Keratinocyte (primary cell): Measurements from ENCODE around the gene SZT2. TPM values are rescaled to one million over a fixed set of nuclear protein-coding genes. Genes with fewer than 3 reads are reported as not detected.

ENCODE experiments used
- DNase-seq: peaks from one replicate; pipeline ENCODE4 v3.0.0-alpha.2; 2011; ENCODE audit warnings: low read depth, missing footprints, low spot score
- FAIRE-seq: peaks from 2 replicates; lab custom pipeline; 2011; peaks lifted over from hg19 to GRCh38; lab: Jason Lieb, UNC
- H2AFZ ChIP-seq: 2 replicates; pipeline ENCODE4 v1.6.0; 2012; ENCODE audit warnings: low read length, control low read depth, inconsistent platforms; ENCODE audit not compliant: control insufficient read depth
- H3K27ac ChIP-seq: 2 replicates; pipeline ENCODE4 v1.5.1; 2011; ENCODE audit warnings: low read length; ENCODE audit not compliant: control insufficient read depth, insufficient read depth
- H3K27me3 ChIP-seq: 3 replicates; pipeline ENCODE4 v1.6.0; 2011; ENCODE audit warnings: low read length; ENCODE audit not compliant: control insufficient read depth, insufficient read depth; ENCODE audit errors: extremely low read depth
- H3K36me3 ChIP-seq, 2 experiments: 2 replicates in 1 of 2; 3 replicates in 1 of 2; pipeline ENCODE4 v1.5.1; 2011; ENCODE audit warnings: low read length in 2 of 2, mild to moderate bottlenecking in 1 of 2; ENCODE audit not compliant: control insufficient read depth in 2 of 2, insufficient read depth in 2 of 2; ENCODE audit errors: extremely low read depth in 1 of 2
- H3K4me1 ChIP-seq: 3 replicates; pipeline ENCODE4 v1.5.1; 2011; ENCODE audit warnings: low read length; ENCODE audit not compliant: control insufficient read depth, insufficient read depth; ENCODE audit errors: extremely low read depth
- H3K4me2 ChIP-seq: 3 replicates; pipeline ENCODE4 v1.6.0; 2011; ENCODE audit warnings: low read depth, low read length; ENCODE audit not compliant: control insufficient read depth, insufficient read depth; ENCODE audit errors: extremely low read depth
- H3K4me3 ChIP-seq, 3 experiments: fragments of 200-600 bp in 1 of 3; sonication (generic) in 1 of 3; 2 replicates in 2 of 3; 3 replicates in 1 of 3; pipeline ENCODE4 v1.5.1; 2011 to 2016; ENCODE audit warnings: low read length in 3 of 3, mild to moderate bottlenecking in 3 of 3, control low read depth in 2 of 3, inconsistent platforms in 1 of 3, low read depth in 1 of 3, mixed read lengths in 1 of 3, mixed run types in 1 of 3, moderate library complexity in 1 of 3; ENCODE audit not compliant: control insufficient read depth in 2 of 3, insufficient read depth in 2 of 3; ENCODE audit errors: extremely low read depth in 1 of 3
- H3K79me2 ChIP-seq: 2 replicates; pipeline ENCODE4 v1.6.0; 2012; ENCODE audit warnings: low read length; ENCODE audit not compliant: control insufficient read depth, insufficient read depth
- H3K9ac ChIP-seq: 3 replicates; pipeline ENCODE4 v1.6.0; 2011; ENCODE audit warnings: low read length; ENCODE audit not compliant: control insufficient read depth, insufficient read depth; ENCODE audit errors: extremely low read depth
- H3K9me1 ChIP-seq: 3 replicates; pipeline ENCODE4 v1.6.0; 2011; ENCODE audit warnings: low read length; ENCODE audit not compliant: control insufficient read depth, insufficient read depth; ENCODE audit errors: extremely low read depth
- H3K9me3 ChIP-seq: 2 replicates; pipeline ENCODE4 v1.5.1; 2012; ENCODE audit warnings: low read depth, low read length; ENCODE audit not compliant: control insufficient read depth
- H4K20me1 ChIP-seq: 3 replicates; pipeline ENCODE4 v1.6.0; 2011; ENCODE audit warnings: low read length; ENCODE audit not compliant: control insufficient read depth, insufficient read depth; ENCODE audit errors: extremely low read depth
- CTCF ChIP-seq, 3 experiments: IDR thresholded peaks in 1 of 3; conservative IDR thresholded peaks in 1 of 3; optimal IDR thresholded peaks in 1 of 3; 2 replicates in 2 of 3; 3 replicates in 1 of 3; pipeline versions ENCODE3 to v1.5.1; 2011; ENCODE audit warnings: low read length in 3 of 3, mild to moderate bottlenecking in 3 of 3, moderate library complexity in 2 of 3, control low read depth in 1 of 3, inconsistent platforms in 1 of 3; ENCODE audit not compliant: insufficient read depth in 2 of 3; ENCODE audit errors: extremely low read depth in 1 of 3
- EZH2 ChIP-seq: IDR thresholded peaks from one replicate; pipeline ENCODE4 v1.6.1; 2012; ENCODE audit warnings: inconsistent platforms, mild to moderate bottlenecking, low read length, moderate library complexity
- dilution Hi-C: fragments of 300-500 bp; cut with MboI; formaldehyde crosslinking; loops from one replicate; pipeline ENCODE4 v1.7.0; 2020; ENCODE audit warnings: low sequenced_read_pairs; ENCODE audit not compliant: extremely low pct_ligation_motif_present
- polyA plus RNA-seq, 5 experiments: library from polyadenylated mRNA; depleted of rRNA in 3 of 5; stranded (reverse) in 3 of 5; stranded (forward) in 1 of 5; unstranded in 1 of 5; fragments of >200 nt; gene quantifications; 1 replicate in 1 of 5; 2 replicates in 3 of 5; 3 replicates in 1 of 5; pipeline versions ENCODE4 v1.2.1 to v1.2.3, GENCODE V29; 2011 to 2012; ENCODE audit warnings: missing spikeins in 2 of 5, low read depth in 1 of 5, low replicate concordance in 1 of 5

SZT2 gene
- polyA plus RNA-seq, 1 donor (not counting 4 experiments of a cell fraction or from before 2014, with no cell fraction given), result 6.1 TPM

GRCh38 chr1:43430831-43431230, 41.1 kb downstream of the SZT2 start:
- no peak for TF ChIP-seq CTCF (optimal IDR thresholded peaks at IDR 0.05 in 1 of 3, IDR thresholded peaks at IDR 0.05 in 1 of 3, conservative IDR thresholded peaks at IDR 0.05 in 1 of 3; ENCODE audit: extremely low read depth in 1 of 3, insufficient read depth in 2 of 3, low read length in 3 of 3)
- TF ChIP-seq EZH2, result no peak
- H3K27ac ChIP-seq, result no peak overlapping the region
- no peaks in the 10 kb centered on the region for H3K9me3 ChIP-seq
- H2AFZ ChIP-seq, result no peak overlapping the region
- H3K9me1 ChIP-seq, result no peaks in the 10 kb centered on the region
- no peaks in the 10 kb centered on the region for H3K27me3 ChIP-seq
- DNase-seq (no peak), FAIRE-seq (no peak)
- no peaks in the 10 kb centered on the region for H3K4me1 ChIP-seq
- H3K9ac ChIP-seq, result no peak overlapping the region
- H3K36me3 ChIP-seq, result peaks cover 64 to 70% of the 10 kb centered on the region in 2 experiments
- dilution Hi-C loops, result no loop called here
- no peaks in the 10 kb centered on the region for H3K79me2 ChIP-seq
- H4K20me1 ChIP-seq, result peaks cover 2% of the 10 kb centered on the region
- no peak overlapping the region for H3K4me3 ChIP-seq
- no peak overlapping the region for H3K4me2 ChIP-seq

GRCh38 chr1:43431676-43432075, 42.0 kb downstream of the SZT2 start:
- no peak overlapping the region for H3K4me2 ChIP-seq
- H3K9ac ChIP-seq, result no peak overlapping the region
- TF ChIP-seq CTCF (optimal IDR thresholded peaks at IDR 0.05 in 1 of 3, IDR thresholded peaks at IDR 0.05 in 1 of 3, conservative IDR thresholded peaks at IDR 0.05 in 1 of 3; ENCODE audit: extremely low read depth in 1 of 3, insufficient read depth in 2 of 3, low read length in 3 of 3) (no peak), EZH2 (no peak)
- no peaks in the 10 kb centered on the region for H3K79me2 ChIP-seq
- H3K9me1 ChIP-seq, result no peaks in the 10 kb centered on the region
- no peak overlapping the region for H3K4me3 ChIP-seq
- H3K36me3 ChIP-seq, result peaks cover 61 to 62% of the 10 kb centered on the region in 2 experiments
- peaks cover 2% of the 10 kb centered on the region for H4K20me1 ChIP-seq
- H3K4me1 ChIP-seq, result no peaks in the 10 kb centered on the region
- H2AFZ ChIP-seq, result no peak overlapping the region
- FAIRE-seq, result no peak
- dilution Hi-C loops, result no loop called here
- H3K9me3 ChIP-seq, result no peaks in the 10 kb centered on the region
- H3K27ac ChIP-seq, result no peak overlapping the region
- no peak for DNase-seq
- no peaks in the 10 kb centered on the region for H3K27me3 ChIP-seq
